SW480 (cell line): Measurements from ENCODE around the gene CPPED1.
"Not testable (repeated sequence)": the region's sequence is repeated elsewhere in the genome, so short reads cannot be mapped to it uniquely, and the experiment has no call there.

Experiments used
- DNase-seq: peaks from one replicate; pipeline ENCODE4 v3.0.0-alpha.2; 2016; ENCODE audit warnings: low spot score

The CPPED1 gene

DNA sequence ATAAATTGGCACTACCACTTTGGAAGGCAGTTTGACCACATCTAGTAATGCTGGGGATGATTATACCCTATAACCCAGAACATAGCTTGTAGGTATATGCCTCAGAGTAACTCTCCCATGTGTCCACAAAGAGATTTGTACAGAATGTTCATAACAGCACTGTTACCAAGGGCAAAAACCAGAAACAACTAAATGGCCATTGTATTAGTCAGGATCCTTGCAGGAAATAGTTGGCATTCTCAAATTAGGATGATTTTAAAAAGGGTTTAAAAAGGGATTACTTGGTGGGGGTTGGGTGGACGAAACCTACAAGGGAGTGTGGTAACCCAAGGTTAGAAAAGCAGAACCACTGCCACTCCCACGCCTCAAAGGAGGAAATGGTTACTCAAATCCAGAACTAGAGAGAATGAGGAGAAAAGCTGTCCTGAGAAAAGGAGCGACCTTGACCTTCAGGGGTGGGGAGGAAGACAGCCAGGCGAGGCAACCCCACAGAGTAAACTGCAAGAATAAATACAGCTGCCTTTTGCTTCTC lies 2.1 kb downstream of the CPPED1 start:
- no peak for DNase-seq

DNA sequence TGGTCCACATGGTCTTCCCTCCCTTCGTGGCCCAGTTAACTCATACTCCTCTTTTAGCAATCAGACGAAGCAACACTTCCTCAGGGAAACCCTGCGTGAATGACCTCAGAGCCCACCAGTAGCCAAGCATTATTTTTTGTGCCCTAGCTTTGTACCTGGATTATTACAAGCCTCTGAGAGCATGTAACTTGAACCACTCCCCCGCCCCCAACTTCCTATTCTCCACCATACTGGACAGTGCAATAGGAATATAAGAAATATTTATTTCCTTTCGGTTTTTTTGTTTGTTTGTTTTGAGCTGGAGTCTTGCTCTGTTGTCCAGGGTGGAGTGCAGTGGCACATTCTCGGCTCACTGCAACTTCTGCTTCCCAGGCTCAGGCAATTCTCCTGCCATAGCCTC lies 2.9 kb downstream of the CPPED1 start:
- DNase-seq = no peak

DNA sequence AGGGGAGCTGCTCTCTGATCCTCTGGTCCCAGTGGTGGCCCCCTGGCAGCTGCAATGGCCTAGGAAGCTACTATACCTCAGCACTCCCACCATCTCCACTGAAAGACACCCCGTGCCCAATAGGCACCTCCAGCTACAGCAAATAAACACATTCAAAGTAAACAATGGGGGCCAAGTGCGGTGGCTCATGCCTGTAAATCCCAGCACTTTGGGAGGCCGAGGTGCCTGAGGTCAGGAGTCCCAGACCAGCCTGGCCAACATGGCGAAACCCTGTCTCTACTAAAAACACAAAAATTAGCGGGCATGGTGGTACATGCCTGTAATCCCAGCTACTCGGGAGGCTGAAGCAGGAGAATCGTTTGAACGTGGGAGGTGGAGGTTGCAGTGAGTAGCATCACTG lies 3.7 kb downstream of the CPPED1 start:
- DNase-seq = not testable (repeated sequence)

DNA sequence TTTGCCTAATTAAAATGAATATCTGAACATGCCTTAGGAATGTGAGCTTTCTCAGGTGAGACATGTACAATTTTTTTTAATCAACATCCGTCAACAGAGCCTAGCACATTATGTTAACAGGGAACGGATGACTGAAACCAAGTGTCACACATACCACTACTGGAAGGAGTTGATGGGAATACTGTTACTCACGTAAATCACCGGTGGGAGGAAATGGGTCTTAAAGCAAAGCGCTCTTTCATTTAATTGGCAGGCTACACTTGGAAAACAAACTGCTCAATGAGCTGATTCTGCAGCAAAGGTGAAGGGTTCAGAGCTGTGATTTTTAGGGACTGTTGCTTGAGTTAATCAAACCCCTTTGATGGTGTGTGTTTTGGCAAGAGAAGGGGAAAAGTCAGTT lies 4.8 kb downstream of the CPPED1 start:
- DNase-seq = no peak

DNA sequence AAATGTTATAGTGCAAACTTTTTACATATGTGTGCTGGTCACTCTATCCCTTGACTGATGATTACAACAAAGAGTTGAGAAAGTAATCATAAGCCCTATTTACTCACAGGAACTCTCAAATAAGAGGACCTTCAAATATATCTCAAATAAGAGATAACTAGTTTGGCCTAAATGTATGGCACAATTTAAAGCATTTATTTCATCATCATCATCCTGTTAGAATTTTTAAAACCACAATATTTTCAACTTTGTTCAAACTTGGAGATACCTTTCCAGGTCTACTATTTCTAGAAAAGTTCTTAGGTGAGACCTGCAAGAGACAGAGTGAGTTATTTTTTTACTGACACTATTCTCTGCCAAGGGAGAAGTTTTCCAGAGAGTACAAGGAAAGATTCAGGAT lies 5.5 kb downstream of the CPPED1 start:
- no peak for DNase-seq

DNA sequence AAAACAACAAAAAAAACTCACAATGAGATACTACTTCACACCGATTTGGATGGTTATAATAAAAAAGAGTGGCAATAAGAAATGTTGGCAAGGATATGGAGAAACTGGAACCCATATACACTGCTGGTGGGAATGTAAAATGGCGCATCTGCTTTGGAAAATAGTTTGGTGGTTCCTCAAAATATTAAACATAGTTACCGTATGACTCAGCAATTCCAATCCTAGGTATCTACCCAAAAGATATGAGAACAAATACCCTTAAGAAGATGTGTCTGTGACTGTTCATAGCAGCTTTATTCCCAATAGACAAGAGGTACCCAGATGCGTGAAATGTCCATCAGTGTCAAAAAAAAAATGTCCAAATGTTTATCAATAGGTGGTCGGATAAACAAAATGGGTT lies 7.2 kb downstream of the CPPED1 start:
- no peak for DNase-seq

DNA sequence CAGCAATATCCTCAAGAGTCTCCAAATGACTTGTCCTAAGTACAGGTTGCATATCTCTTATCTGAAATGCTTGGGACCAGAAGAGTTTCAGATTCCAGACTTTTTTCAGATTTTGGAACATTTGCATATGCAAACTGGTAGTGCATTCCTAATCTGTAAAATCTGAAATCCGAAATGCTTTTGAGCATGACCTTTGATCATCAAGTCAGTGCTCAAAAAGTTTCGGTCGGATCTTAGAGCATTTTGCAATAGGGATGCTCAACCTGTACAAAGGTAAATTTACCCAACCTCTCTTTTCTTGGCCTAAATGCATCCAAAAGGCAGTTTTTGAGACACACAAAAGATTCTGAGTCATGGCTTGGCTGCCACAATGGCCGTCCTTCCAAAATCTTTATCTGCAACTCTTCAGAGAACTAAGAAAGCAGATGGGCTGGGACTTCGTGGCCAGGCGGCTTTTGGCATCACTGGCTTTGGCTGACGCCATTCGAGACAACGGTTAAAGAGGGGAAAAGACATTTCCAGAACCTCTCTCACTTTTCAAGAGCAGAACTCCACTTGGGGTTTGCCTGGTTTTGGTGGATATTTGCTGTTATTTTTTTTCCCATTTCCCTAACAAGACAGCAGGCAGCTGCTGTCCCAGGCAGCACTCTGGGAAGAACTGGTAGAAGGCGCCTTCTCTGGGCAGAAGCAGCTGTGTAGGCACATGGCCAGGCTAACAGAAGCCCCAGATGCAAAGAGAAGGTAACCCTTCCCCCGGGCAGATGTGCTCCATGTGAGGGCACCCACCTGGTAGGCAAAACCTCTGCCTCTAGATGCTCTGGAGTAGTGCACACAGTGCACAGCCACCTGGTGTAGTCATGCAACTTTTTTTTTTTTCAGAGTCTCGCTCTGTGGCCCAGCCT lies 8.9 kb downstream of the CPPED1 start:
- no peak for DNase-seq

DNA sequence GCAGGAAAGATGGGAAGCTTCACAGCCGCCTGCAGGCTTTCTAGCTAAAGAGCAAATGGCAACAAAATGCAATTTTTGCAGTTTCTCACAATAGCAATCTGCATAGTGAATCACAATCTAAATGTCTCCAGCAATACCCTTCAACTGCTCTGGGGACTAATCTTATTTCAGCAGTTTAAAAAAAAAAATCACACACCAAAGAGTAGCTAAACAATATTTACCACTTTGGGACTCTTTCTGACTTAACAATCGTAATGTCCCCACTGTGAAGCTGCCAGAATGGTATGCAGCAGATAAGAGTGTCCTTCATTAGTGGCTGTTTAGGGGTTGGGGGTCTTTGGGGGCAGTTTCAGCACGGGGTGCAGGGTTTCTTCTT lies 9.8 kb downstream of the CPPED1 start:
- DNase-seq = no peak

DNA sequence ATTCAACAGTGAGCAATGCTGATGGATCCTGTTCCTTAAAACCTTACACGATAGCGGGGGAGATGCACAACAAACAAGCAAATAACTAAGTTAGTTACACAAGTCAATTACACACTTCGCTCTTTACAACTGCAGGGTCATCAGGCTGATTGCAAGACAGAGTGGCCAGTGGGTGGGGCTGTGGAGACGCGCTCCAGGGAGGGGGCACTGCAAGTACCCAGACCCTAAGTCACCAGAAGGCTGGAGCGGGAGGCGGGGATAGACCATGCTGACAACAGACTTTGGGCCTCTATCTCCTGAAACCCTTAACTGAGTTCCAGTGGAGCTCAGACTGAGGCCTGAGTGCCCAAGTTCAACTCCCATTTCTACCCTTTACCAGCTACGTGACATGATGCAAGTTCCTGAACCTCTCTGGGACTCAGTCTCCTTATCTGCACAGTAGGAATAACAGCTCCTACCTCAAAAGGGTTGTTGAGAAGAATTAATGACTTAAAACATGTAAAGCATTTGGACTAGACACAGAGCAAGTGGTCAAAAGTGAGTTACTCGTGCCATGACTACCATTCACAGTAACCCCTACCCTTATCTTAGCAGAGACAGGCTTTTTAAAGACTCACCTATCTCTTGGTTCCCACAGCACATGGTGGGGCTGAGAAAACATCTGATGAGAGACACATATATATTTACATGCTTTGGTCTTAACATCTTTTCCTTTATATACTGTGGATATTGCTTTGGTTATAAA lies 10.4 kb downstream of the CPPED1 start:
- DNase-seq = no peak

DNA sequence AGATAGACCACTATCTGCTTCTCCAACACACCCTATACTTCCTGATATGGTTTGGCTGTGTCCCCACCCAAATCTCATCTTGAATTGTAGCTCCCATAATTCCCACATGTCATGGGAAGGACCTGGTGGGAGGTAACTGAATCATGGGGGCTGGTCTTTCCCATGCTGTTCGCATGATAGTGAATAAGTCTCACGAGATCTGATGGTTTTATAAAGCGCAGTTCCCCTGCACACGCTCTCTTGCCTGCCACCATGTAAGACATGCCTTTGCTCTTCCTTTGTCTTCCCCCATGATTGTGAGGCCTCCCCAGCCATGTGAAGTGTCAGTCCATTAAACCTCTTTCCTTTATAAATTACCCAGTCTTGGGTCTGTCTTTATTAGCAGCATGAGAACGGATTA lies 11.2 kb downstream of the CPPED1 start:
- DNase-seq = not testable (repeated sequence)

DNA sequence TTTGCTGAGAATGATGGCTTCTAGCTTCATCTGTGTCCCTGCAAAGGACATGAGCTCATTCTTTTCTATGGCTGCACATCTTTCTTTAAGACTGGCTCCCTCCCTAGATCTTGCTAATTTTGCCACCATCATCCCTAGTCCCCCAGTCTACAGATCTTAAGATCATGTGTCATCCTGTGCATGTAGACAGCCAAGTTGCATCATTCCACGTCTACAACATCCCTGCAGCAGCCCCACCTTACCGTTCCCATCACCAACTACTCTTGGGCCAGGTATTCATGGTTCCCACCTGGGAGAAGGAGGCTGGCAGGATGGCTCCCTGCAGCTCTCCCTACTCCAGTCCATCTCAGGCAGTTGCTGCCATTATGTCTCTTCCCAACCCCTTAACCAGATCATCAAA lies 12.3 kb downstream of the CPPED1 start:
- no peak for DNase-seq

DNA sequence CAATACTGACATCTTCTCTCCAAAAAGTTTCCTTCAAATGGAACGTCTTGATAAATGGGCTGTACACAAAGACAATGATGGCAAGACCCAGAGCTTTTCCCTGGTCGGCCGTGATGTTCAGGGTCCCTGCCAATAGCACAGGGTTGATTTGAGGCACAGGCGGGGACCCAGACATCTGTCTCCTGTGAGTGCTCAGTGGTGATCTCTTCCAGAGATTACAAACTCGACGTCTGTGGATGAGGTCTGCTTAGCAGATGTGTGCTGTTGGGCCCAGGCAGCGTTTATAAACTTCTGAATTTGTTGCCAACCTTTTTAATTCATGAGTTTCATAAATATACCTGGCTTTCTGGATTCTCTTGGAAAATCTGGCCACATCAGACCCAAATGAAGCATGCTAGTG lies 14.9 kb downstream of the CPPED1 start:
- no peak for DNase-seq

DNA sequence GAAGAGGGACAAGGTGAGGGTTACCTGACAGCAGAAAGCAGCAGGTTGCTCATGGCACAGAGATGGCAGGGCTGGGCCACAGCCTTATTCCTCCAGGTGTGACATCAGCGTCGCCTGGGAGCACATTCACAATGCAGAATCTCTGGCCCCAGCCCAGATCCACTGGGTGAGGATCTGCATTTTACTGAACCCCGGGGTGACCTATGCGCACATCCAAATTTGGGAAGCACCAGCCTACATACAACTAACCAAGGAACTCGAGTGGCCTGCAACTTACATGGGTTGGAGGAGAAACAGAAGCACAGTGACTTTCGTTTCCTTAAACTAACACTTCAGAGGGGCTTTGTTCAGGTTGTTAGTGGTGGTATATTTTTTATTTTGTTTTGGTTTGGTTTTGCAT lies 17.6 kb downstream of the CPPED1 start:
- no peak for DNase-seq

DNA sequence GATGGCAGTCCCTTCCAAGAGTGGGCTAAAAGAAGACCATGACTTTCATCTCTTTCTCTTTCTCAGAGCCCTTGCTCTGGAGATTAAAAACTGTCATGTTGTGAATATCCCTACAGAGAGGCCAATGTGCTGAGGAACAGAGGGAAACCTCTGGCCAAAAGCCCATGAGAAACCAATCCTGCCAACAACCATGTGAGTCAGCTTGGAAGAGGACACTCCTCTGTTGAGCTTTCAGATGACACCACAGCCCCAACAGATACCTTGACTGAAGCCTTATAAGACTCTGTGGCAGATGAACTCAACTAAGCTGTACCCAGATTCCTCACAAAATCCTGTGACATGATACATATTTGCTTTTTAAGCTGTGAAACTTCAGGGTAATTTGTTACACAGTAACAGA lies 19.6 kb downstream of the CPPED1 start:
- DNase-seq = no peak

DNA sequence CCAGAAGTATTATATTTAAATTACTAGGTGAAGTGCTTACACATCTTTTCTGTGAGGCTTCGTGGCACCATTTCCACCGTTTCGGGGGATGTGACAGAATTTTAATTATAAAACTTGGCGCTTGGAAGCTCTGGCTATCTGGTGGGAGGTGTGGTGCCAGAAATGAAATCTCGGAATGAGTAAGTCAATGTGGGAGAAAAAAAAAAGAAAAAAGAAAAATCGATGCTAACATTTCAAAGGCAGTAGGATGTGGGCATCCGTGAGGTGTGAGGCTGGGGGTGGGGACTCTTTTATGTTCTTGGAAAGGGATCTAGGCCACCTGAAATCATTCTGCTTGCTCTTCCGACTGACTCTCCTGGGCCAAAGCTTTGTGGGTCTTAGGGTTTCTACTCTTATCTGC lies 21.9 kb downstream of the CPPED1 start:
- DNase-seq = no peak

DNA sequence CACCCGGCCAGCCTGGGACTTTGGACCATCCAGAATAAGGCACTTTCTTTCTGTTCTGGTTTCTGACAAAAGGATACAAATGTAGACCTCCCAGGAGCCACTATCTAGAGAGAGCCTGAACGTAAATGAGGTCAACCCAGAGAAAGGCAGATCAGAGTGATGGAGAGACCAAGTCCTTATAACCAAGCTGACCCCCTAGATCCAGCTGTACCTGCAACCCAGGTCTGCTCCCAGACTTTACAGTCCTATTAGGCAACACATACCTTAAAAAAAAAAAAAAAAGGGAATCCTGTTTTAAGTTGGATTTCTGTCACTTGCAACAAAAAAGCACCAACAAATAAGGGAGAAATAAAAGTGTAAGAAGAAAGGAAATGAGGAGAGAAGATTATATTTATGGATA lies 23.2 kb downstream of the CPPED1 start:
- DNase-seq = no peak

DNA sequence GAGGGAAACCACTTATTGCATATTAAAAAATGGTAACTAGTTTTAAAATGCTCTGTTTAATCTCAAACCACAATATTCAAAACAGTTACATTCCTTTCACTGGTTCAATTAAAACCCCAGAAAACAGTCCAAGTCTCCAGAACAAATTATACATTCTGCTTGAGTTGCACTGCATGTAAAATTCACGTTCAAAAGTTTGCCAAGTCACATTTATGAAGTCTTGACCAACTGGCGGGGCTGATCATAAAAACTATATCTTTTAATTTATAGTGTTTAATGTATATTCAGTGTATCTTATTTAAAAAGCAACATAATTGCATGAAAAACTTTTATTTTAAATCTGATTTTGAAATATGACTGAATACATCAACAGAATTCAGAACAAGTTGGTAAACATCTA lies 25.0 kb downstream of the CPPED1 start:
- no peak for DNase-seq

DNA sequence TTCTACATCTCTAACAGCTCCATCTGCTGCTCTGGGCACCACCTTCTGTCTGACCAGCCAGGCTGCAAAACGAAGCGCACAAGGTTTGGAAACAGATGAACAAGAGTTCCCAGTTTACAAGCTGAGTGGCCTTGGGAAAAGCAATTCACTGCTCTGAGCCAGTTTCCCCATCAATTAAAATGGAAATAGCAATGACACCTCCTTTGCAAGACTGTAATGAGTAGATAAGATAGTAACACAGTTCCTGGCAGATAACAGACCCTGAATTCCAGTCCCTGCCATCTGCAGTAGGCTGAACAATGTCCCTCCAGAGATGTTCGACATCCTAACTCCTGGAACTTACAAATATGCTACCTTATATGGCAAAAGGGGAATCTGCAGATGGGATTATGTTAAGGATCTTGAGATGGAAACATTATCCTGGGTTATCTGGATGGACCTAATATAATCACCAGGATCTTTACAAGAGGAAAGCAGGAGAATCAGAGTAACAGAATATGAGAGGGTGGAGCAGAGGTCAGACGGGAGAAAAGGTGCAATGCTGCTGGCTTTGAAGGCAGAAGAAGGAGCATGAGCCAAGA lies 27.9 kb downstream of the CPPED1 start:
- DNase-seq = no peak

DNA sequence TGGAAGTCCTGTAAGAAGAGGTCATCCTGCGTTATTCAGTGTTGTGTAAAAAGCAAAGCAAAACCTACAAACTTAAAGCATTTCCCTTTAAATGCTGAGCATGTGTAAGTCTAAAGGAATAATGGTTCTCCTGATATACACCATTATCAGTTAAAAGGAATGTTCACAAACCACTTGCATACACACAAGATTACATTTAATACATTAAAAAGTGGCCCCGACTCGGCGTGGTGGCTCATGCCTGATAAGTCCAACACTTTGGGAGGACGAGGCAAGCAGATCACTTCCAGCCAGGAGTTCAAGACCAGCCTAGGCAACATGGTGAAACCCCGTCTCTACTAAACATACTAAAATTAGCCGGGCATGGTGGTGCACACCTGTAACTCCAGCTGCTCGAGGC lies 30.5 kb downstream of the CPPED1 start:
- no peak for DNase-seq

DNA sequence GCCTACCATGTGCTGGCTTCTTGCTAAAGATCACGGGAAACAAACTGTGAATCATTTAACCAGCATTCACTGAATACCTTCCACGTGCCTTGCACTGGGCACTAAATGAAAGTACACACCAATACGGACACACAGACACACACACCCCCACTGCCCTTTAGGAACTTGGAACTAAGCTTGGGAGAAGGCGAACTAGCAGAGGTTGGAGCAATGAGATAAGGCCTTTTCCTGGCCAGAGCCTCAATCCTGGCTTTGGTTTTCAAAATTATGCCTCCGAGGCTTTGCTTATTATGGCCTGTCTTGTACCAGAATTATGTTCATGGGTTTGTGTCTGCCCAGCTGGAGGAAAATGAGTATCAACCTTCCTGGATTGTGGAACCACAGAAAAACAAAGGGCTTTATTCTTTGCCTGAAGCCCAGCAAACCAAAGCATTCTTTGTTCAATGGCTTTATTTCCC lies 32.3 kb downstream of the CPPED1 start:
- DNase-seq = no peak

DNA sequence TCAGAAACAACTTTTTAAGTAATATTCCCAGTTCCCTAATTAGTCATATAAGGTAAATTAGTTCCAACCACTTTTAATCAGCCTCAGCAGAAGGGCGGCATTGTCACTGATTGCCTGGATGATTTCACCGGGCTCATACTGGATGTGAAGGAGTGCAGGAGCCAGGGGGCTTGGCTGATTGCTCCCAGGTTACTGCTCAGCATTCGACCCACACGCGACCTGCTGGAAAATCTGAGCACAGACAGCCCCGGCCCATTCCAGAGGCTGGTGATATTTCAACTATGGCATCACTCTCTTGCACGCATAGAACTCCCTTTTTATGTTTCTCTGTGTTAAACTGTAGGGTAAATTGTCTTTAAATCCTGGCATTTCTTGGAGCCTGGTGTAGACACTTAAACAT lies 34.2 kb downstream of the CPPED1 start:
- no peak for DNase-seq

DNA sequence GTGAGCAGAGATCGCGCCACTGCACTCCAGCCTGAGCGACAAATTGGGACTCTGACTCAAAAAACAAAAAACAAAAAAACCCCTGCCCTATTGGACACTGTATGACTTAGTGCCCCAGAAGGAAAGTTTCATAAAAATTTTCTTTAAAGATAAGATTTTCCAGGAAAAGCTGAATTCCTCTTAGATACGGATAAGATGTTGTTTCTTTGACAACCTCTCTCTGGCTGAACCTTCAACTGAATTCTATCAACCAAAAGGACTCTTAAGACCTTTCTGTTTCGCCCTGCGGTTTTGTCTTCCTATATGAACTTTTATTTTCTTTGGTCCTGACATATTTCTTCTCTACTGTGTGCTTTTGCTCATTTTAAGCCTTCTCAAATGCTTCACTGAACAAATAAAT lies 35.8 kb downstream of the CPPED1 start:
- no peak for DNase-seq

DNA sequence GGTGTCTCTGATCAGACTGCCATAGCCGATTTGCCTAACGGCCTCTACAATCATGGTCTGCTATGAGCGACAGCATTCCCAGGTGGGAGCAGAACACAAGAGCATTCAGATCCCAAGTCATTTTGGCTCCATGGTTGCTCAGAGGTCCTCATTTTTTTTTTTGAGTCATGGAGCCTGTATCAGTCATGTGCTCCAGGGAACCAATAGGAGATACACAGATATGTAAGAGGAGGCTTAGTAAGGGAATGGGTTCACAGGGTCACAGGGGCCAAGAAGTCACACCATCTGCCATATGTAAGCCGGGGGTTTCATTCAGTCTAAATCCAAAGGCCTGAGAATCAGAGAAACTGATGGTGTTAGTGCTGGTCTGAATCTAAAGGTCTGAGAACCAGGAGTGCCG lies 36.8 kb downstream of the CPPED1 start:
- no peak for DNase-seq
